Hypothalamus (tissue), 51 donors: ENCODE measurements around the gene ATP1A2.
A peak's percentile ranks its signal among the peaks of the same experiment; 100 is the strongest.
"Not testable (repeated sequence)": the region's sequence is repeated elsewhere in the genome, so short reads cannot be mapped to it uniquely, and the experiment has no call there.

Experiments
- DNase-seq, 51 donors: peaks; one replicate each; lab custom pipeline; 2025; lab: John Stamatoyannopoulos, UW

The ATP1A2 gene

GRCh38 chr1:160117709-160118183 is 2.2 kb downstream of the ATP1A2 start:
- peak in 46 of 51 donors; percentile 27 to 99 (median 80) for DNase-seq

- DNase-seq: no peak
These were observed 3.4 kb downstream of the ATP1A2 start for GRCh38 chr1:160118928-160119327.

GRCh38 chr1:160120797-160121196 is 5.2 kb downstream of the ATP1A2 start:
- DNase-seq: no peak

DNA sequence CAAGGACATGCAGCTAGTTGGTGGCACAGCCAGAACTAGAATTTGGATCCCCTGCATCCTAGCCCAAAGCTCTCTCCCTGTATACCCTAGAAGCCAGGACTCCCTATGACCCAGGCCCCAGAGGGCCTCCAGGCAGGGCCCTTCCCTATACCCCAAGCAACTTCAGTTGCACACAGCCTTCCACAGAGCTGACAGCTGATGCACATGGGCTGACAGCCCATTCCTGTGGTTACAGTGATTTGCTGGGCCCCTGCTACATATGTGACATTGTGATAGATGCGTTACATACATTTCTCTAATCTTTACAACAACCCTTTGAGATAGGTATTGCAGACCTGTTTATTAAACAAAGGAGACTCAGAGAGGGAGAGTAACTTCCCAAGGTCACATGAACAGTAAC is 5.8 kb downstream of the ATP1A2 start:
- DNase-seq: no peak

DNA sequence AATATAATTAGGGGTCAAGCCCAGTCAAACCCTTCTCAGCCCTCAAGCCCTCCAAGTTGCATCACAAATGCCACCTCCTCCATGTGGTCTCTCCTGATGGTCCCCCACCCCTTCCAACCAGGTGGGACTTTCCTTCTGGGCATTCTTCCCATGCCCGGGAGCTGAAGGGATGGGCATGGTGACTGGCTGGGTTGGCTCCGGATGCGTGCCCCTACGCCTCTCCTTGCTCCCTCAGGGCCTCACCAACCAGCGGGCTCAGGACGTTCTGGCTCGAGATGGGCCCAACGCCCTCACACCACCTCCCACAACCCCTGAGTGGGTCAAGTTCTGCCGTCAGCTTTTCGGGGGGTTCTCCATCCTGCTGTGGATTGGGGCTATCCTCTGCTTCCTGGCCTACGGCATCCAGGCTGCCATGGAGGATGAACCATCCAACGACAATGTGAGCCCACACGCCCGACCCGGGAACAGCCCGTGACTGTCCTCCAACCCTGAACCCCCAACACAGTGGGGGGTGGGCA is 7.5 kb downstream of the ATP1A2 start:
- no peak for DNase-seq

GRCh38 chr1:160123726-160124125 is 8.2 kb downstream of the ATP1A2 start:
- DNase-seq: no peak

DNA sequence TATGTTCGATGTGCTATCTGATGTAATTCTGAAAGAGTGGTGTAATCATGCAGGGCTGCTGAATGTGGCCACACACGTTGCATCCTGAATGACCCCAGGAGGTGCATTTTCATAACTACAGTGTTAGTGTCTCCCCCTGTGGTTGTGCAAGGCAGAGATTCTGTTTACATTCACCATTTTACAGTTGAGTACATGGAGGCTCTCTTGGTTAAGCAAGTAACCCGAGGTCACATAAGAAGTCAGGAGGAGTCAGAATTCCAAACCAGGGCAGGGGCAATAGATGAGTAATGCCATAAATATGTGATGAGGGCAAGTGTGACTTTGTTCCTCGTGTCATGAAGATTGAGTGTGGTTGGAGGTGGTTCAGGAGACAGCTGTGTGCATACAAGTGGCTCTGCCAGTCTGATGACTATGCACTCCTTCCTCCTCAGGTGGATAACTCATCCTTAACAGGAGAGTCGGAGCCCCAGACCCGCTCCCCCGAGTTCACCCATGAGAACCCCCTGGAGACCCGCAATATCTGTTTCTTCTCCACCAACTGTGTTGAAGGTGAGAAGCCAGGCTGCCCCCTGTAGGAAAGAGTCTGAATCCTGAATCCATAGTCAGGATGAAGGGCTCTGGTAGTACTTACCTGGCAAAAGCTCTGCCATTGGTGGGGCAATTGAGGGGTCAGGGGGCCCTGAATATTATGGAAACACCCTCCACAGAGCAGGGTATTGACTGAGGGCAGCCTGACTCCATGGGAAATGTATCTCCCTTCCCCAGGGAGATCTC is 9.3 kb downstream of the ATP1A2 start:
- DNase-seq: no peak

GRCh38 chr1:160125746-160126145 is 10.2 kb downstream of the ATP1A2 start:
- no peak for DNase-seq

GRCh38 chr1:160126342-160126741 is 10.8 kb downstream of the ATP1A2 start:
- DNase-seq: not testable (repeated sequence)

- DNase-seq: no peak
These were observed 11.8 kb downstream of the ATP1A2 start for GRCh38 chr1:160127381-160127780.

DNA sequence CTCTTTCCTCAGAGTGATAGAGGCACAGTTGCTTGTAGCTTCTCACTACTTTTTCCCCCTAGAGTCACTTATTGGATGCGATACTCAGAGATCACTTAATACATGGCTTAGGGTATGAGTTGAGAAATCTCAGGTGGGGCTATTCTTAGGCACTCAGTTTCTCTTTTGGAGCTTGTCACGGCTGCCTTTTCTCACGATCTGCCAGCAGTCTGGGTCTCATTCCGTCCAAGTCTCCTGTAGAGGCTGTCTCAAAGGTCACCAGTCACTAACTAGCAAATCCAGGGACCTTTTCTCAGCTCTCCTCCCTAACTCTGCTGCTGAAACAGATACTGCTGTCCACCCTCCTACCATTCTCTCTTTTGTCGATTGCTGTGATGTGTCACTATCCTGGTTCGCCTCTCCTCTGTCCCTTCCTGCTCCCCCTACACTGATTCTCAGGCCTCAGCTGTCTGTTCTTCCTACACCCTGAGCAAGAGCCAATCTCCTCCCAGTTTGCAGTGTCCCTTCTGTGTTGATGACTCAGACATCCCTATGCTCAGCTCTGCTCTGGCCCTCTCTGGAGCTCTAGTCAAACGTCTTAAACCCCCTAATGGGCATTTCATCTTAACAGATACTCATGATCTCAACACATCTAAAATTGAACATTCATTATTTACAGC is 12.4 kb downstream of the ATP1A2 start:
- peak in 1 of 51 donors; percentile 40 for DNase-seq

DNA sequence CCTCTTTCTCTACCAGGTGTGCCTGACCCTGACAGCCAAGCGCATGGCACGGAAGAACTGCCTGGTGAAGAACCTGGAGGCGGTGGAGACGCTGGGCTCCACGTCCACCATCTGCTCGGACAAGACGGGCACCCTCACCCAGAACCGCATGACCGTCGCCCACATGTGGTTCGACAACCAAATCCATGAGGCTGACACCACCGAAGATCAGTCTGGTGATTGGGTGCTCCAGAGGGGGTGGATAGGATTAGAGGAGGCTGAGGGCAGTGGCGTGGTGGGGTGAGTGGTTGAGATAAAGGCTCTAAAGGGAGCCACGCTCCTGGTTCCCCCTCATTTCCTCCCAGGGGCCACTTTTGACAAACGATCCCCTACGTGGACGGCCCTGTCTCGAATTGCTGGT is 13.1 kb downstream of the ATP1A2 start:
- DNase-seq: no peak

DNA sequence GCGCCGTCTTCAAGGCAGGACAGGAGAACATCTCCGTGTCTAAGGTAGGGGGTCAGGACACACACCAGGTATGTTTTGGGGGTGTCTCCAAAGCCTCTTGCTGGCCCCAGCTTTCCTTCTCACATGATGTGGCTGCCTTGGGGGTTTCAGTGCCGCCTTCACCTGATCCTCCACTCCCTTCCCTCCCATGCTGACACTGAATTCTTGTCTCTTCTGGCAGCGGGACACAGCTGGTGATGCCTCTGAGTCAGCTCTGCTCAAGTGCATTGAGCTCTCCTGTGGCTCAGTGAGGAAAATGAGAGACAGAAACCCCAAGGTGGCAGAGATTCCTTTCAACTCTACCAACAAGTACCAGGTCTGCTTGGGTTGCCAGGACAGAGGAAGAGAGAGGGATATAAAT is 13.5 kb downstream of the ATP1A2 start:
- DNase-seq: peak in 1 of 51 donors; percentile 39

DNA sequence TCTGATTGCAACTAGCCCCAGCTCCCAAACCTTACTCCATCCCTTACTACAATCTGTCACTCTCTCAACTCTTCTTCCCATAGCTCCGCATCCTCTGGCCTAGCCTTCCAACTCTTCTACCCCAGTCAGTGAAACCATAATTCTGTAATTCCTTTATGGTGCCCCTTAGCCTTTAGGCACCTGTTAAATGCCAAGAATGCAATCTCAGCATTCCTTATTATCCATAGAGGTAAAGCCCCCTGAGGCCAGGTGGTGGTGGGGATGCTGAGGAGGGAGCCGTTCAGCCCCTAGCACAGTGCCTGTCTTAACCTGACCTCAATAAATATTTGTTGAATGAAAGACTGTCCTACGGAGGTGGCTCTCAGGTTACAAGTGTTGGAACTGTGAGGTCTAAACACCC is 14.0 kb downstream of the ATP1A2 start:
- DNase-seq: no peak

- DNase-seq: no peak
These were observed 14.4 kb downstream of the ATP1A2 start for GRCh38 chr1:160129966-160130365.

- no peak for DNase-seq
These were observed 14.9 kb downstream of the ATP1A2 start for GRCh38 chr1:160130486-160130885.

DNA sequence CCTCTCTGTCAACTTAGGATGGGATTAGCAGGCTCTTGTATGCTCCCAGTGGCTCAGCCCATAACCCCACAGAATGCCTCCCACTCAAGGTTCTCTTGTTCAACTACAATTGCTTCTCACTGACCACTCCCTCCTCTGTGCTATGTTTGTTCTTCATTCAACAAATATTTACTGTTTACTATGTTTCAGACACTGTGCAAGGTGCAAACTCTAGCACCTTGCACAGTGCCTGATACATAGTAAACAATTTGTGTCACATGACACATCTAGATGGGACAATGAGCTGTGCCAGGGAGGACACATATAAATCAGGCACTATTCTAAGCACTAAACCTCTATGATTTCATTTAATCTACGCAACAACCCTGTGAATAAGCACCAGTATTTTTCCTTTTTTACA is 15.4 kb downstream of the ATP1A2 start:
- DNase-seq: no peak

- peak in 14 of 51 donors; percentile 9 to 59 (median 30) for DNase-seq
These were observed 16.4 kb downstream of the ATP1A2 start for GRCh38 chr1:160131803-160132565.

- no peak for DNase-seq
These were observed 18.6 kb downstream of the ATP1A2 start for GRCh38 chr1:160133990-160134770.
